Effector memory CD8-positive, alpha-beta T cell (primary cell): ENCODE measurements around the gene NFS1.
A peak's percentile ranks its signal among the peaks of the same experiment; 100 is the strongest.
"Not testable (repeated sequence)": the region's sequence is repeated elsewhere in the genome, so short reads cannot be mapped to it uniquely, and the experiment has no call there.

Source experiments
- ATAC-seq: fragments of 150-1000 bp; cut with Tn5 transposase; replicated peaks from 2 replicates; pipeline ENCODE4 v1.10.0; 2021; ENCODE audit warnings: mild to moderate bottlenecking, moderate library complexity
- DNase-seq, 3 experiments: peaks; one replicate each; pipeline ENCODE4 v3.0.0; 2021
- H3K27ac Mint-ChIP-seq, 2 donors: one replicate each; pipeline ENCODE4 v1.8.0; 2022; ENCODE audit warnings: mild to moderate bottlenecking in 2 of 2, mixed read lengths in 2 of 2, moderate library complexity in 2 of 2
- H3K27me3 Mint-ChIP-seq, 2 donors: one replicate each; pipeline ENCODE4 v1.8.0; 2022; ENCODE audit warnings: mixed read lengths in 2 of 2
- H3K36me3 Mint-ChIP-seq: one replicate; pipeline ENCODE4 v1.8.0; 2022; ENCODE audit warnings: mild to moderate bottlenecking, moderate library complexity, mixed read lengths; ENCODE audit not compliant: insufficient read depth
- H3K4me1 Mint-ChIP-seq, 2 donors: one replicate each; pipeline ENCODE4 v1.8.0; 2022; ENCODE audit warnings: low read depth in 2 of 2, mixed read lengths in 2 of 2
- H3K4me3 Mint-ChIP-seq, 2 donors: one replicate each; pipeline ENCODE4 v1.8.0; 2022; ENCODE audit warnings: mild to moderate bottlenecking in 2 of 2, mixed read lengths in 2 of 2, moderate library complexity in 2 of 2
- H3K9me3 Mint-ChIP-seq, 2 donors: one replicate each; pipeline ENCODE4 v1.8.0; 2022; ENCODE audit warnings: mixed read lengths in 2 of 2

Gene NFS1

DNA sequence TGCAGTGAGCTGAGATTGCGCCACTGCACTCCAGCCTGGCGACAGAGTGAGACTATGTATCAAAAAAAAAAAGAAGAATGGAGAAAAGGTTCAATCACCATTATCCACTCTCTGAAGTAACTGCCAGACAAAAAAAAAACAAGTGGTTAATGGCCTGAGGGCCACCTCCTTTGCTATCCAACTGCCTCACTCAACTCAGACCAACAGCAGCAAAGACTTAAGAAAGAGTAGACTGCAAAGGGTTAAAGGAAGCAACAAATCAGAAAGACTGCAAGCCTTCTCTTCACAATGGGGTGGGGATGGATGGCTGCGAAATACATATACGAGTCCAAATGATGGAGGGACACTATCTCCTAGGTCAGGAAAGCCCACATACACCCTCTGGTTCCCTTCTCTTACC lies 3.2 kb downstream of the NFS1 start:
- no peak overlapping the region for H3K27ac Mint-ChIP-seq
- peaks cover 63% of the 10 kb centered on the region for H3K36me3 Mint-ChIP-seq
- H3K4me3 Mint-ChIP-seq: no peak overlapping the region
- DNase-seq: no peak
- no peaks in the 10 kb centered on the region for H3K27me3 Mint-ChIP-seq
- H3K4me1 Mint-ChIP-seq: peaks cover 25 to 35% of the 10 kb centered on the region in 2 donors
- no peaks in the 10 kb centered on the region for H3K9me3 Mint-ChIP-seq
- ATAC-seq: no peak

DNA sequence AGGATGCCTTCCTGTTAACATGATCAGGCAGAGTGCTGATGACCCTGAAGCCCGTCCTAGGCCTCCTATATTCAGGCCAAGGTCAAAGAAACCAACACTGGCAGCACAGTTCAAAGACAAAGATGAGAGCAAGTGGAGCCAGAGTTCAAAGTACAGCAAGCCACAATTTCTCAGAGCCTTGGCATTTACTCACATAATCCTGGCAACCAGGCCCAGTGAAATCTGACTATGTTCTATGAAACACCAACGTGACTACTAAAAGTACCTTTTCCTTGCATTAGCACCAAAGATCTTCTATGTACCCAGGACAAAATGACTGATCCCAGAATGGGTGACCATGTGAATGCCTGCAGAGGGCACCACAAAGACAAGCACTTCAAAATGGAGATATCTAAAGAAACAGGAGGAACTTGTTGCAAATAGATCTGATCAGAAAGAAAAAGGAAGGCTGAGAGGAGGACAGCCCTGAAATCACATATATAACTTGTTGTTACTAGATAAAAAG lies 3.9 kb downstream of the NFS1 start:
- peak overlapping the region in 1 of 2 donors; percentile 17 for H3K27ac Mint-ChIP-seq
- no peaks in the 10 kb centered on the region for H3K9me3 Mint-ChIP-seq
- ATAC-seq (no peak), DNase-seq (no peak)
- H3K4me3 Mint-ChIP-seq: no peak overlapping the region
- H3K36me3 Mint-ChIP-seq: peaks cover 63% of the 10 kb centered on the region
- H3K4me1 Mint-ChIP-seq: peaks cover 24 to 33% of the 10 kb centered on the region in 2 donors
- no peaks in the 10 kb centered on the region for H3K27me3 Mint-ChIP-seq

DNA sequence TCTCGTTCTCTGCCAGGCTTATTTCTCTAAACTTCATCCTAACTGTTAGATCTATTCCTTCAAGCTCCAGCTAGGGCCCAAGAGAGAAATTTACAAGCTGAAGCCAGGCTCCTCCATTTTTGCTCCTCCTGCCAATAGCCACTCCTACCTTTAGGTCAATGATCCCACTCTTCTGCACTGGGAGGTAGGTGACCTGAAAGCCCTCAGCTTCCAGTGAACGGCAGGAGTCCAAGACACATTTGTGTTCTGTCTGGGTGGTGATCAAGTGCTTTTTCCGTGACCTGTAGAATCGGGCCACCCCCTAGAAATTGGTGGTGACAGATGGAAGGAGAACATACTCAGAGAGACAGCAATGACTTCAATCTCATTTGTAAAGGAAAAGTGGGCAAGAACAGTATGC lies 8.9 kb downstream of the NFS1 start:
- ATAC-seq (no peak), DNase-seq (no peak)
- H3K27me3 Mint-ChIP-seq: no peaks in the 10 kb centered on the region
- peaks cover 0 to 2% of the 10 kb centered on the region in 2 donors for H3K4me1 Mint-ChIP-seq
- no peaks in the 10 kb centered on the region for H3K9me3 Mint-ChIP-seq
- H3K36me3 Mint-ChIP-seq: peaks cover 65% of the 10 kb centered on the region
- H3K27ac Mint-ChIP-seq: no peak overlapping the region
- H3K4me3 Mint-ChIP-seq: no peak overlapping the region

DNA sequence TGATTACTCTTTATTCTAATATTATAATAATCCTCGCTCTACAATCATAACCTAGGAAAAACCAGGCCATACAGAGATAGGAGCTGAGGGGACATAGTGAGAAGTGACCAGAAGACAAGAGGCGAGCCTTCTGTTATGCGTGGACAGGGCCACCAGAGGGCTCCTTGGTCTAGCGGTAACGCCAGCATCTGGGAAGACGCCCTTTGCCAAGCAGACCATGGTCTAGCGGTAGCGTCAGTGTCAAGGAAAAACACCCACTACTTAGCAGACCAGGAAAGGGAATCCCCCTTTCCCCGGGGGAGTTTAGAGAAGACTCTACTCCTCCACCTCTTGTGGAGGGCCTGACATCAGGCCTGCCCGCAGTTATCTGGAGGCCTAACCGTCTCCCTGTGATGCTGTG lies 12.3 kb downstream of the NFS1 start:
- not testable (repeated sequence) for DNase-seq, H3K4me3 Mint-ChIP-seq, ATAC-seq, H3K9me3 Mint-ChIP-seq, H3K27ac Mint-ChIP-seq, H3K4me1 Mint-ChIP-seq, H3K27me3 Mint-ChIP-seq
- peaks cover 59% of the 10 kb centered on the region for H3K36me3 Mint-ChIP-seq

DNA sequence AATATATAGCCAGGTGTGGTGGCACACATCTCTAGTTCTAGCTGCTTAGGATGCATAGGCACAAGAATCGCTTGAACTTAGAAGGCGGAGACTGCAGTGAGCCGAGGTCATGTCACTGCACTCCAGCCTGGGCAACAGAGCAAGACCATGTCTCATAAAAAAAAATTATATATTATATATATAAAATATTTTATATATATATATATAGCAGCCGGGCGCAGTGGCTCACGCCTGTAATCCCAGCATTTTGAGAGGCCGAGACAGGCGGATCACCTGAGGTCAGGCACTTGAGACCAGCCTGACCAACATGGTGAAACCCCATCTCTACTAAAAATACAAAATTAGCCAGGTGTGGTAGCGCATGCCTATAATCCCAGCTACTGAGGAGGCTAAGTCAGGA lies 13.8 kb downstream of the NFS1 start:
- ATAC-seq, H3K4me1 Mint-ChIP-seq, DNase-seq, H3K9me3 Mint-ChIP-seq, H3K27me3 Mint-ChIP-seq, H3K4me3 Mint-ChIP-seq: not testable (repeated sequence)
- H3K27ac Mint-ChIP-seq: peak overlapping the region in 1 of 2 donors; percentile 46
- H3K36me3 Mint-ChIP-seq: peaks cover 44% of the 10 kb centered on the region

DNA sequence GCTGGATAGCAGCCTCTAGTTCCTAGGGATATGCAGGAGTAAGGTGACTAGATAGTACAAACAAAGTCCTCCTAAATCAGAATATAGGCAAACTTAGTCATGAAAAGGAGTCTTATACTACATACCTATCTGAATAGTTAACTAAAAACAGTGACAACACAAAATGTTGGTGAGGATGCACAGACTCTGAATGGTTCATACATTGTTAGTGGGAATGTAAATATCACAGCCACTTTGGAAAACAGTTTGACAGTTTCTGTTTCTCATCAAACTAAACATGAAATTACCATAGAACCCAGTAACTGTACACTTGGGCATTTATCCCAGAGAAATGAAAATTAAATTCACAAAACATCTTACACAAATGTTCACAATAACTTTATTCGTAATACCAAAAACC lies 17.2 kb downstream of the NFS1 start:
- no peak overlapping the region for H3K27ac Mint-ChIP-seq
- no peaks in the 10 kb centered on the region for H3K9me3 Mint-ChIP-seq
- H3K4me1 Mint-ChIP-seq: no peaks in the 10 kb centered on the region
- no peak for ATAC-seq
- peaks cover 30% of the 10 kb centered on the region for H3K36me3 Mint-ChIP-seq
- no peak for DNase-seq
- H3K27me3 Mint-ChIP-seq: no peaks in the 10 kb centered on the region
- no peak overlapping the region for H3K4me3 Mint-ChIP-seq

DNA sequence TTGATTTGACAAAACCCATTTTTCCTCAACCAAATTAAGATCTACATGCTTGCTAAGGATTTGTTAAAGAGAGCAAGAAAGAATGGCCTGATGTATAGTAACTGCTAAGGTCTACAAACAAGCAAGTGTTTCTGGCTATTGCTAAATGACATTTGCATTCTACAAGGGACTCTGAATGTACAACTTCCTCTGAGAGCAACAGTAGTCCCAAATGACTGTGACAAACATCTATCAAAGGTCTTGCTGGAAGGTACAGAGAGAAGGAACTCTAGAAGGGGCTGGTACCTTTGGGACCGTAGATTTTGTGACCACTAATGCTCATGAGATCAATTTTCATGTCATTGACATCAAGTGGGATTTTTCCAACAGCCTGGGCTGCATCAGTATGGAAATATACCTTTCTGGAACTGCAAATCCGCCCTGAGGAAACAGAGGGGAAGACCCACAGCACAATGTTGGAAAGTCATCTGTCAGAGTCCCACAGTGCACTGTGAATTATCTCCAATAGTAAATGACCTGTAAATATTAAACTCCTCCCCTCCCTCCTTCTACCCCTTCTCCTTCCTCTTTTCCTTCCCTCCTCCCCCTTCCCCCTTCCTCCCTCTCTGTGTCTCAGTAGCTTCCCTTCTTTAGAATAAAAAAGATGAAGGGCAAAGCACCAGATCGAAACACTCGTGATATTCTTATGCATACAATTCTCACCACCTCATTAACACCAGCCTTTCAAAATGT lies 18.5 kb downstream of the NFS1 start:
- no peaks in the 10 kb centered on the region for H3K9me3 Mint-ChIP-seq
- H3K4me3 Mint-ChIP-seq: no peak overlapping the region
- no peaks in the 10 kb centered on the region for H3K27me3 Mint-ChIP-seq
- ATAC-seq (no peak), DNase-seq (no peak)
- H3K27ac Mint-ChIP-seq: no peak overlapping the region
- peaks cover 33% of the 10 kb centered on the region for H3K36me3 Mint-ChIP-seq
- no peaks in the 10 kb centered on the region for H3K4me1 Mint-ChIP-seq

DNA sequence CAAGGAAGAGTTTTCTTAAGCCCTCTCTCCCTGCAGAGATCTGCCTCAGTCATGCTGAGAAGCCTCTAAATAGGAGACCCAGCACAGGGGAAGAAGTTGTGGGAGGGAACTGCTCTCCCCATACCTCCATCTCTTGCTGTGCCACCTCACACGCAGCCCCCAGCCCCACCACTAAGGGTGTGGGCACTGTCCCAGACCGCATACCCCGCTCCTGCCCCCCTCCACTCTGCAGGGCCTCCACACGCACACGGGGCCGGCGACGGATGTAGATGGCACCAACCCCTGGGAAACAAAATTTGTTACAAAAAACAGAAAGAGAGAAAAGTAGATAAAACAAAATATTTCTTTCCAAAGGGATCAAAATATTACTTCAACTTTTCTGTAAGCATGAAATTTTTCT lies 24.2 kb downstream of the NFS1 start:
- peaks cover 42% of the 10 kb centered on the region for H3K36me3 Mint-ChIP-seq
- no peaks in the 10 kb centered on the region for H3K4me1 Mint-ChIP-seq
- H3K27me3 Mint-ChIP-seq: no peaks in the 10 kb centered on the region
- H3K4me3 Mint-ChIP-seq: no peak overlapping the region
- no peak overlapping the region for H3K27ac Mint-ChIP-seq
- ATAC-seq (no peak), DNase-seq (no peak)
- no peaks in the 10 kb centered on the region for H3K9me3 Mint-ChIP-seq

DNA sequence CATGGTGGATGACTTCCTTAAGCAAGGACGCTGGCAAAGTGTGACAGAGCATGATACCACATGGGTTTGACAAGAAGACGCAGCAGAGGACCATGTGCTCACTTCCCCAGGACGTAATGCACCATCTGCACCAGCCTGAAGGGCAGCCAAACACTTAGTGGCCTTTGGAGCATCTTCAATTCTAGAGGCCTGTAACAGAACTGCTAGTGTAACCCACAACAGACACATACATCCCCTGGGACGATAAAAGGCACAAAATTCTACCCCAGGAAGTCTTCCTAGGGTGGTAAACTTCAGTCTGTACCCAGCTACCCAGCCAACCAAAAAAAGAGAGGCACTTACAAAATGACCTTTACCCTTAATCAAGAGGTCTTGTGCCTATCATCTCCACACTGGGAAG lies 25.3 kb downstream of the NFS1 start:
- no peak for ATAC-seq
- Mint-ChIP-seq H3K4me1 (no peaks in the 10 kb centered on the region), H3K9me3 (no peaks in the 10 kb centered on the region), H3K27ac (no peak overlapping the region), H3K27me3 (no peaks in the 10 kb centered on the region), H3K4me3 (no peak overlapping the region), H3K36me3 (peaks cover 38% of the 10 kb centered on the region)
- DNase-seq: no peak

DNA sequence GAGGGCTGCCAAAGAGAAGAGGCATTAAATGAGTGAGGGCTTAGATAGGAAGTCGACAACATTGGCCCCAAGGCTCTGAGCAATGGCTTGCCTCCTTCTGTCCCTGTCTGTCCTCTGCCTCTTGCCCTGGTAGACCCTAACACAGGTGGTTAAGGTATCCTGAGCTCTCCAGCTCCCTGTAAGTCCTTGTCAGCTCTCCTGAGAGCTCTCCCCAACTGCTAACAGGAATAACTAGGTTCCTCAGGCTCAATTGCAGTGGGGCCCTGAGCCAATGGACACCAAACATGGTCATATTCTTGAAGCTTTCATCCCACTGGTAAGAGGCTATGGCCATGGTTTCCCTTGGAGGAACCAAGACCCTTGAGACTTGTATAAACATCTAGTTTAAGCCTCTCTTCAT lies 29.5 kb downstream of the NFS1 start:
- Mint-ChIP-seq H3K9me3 (no peaks in the 10 kb centered on the region), H3K36me3 (peaks cover 34% of the 10 kb centered on the region), H3K4me1 (peaks cover 3 to 5% of the 10 kb centered on the region in 2 donors), H3K27ac (no peak overlapping the region), H3K27me3 (no peaks in the 10 kb centered on the region), H3K4me3 (no peak overlapping the region)
- ATAC-seq (no peak), DNase-seq (no peak)

DNA sequence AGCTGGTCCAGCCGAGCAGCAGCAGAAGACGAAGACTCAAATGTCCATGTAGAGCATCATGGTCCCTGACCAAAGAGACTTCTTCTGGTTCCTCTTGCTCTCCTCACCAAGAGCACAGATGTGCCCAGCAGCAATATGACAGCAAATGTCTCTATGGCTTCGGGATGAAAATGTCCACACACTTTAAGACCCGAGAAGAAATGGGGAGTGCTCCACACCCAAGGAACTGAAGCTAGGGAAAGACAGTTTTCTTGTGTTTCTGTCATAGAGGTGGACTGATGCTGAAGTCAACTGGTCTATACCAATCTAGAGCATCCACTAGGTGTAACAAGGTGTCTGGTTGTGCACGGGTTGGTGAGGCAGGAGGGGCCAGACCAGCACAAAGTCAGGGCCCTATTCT lies 29.9 kb downstream of the NFS1 start:
- DNase-seq: no peak

DNA sequence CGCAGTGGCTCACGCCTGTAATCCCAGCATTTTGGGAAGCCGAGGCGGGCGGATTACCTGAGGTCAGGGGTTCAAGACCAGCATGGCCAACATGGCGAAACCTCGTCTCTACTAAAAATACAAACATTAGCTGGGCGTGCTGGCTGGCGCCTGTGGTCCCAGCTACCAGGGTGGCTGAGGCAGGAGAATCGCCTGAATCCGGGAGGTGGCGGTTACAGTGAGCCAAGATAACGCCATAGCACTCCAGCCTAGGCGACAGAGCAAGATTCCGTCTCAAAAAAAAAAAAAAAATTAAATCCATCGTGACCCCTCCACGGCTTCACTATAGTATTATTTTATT lies 33.2 kb downstream of the NFS1 start:
- Mint-ChIP-seq H3K27me3 (no peaks in the 10 kb centered on the region), H3K27ac (peak overlapping the region in 1 of 2 donors; percentile 4), H3K4me3 (peak overlapping the region in 1 of 2 donors; percentile 31), H3K36me3 (peaks cover 46% of the 10 kb centered on the region), H3K9me3 (no peaks in the 10 kb centered on the region), H3K4me1 (peaks cover 32 to 37% of the 10 kb centered on the region in 2 donors)
- ATAC-seq (no peak), DNase-seq (no peak)

More for the DNA sequence above, 29.9 kb downstream of the NFS1 start:
- H3K4me3 Mint-ChIP-seq: no peak overlapping the region
- ATAC-seq: no peak
- H3K27me3 Mint-ChIP-seq: no peaks in the 10 kb centered on the region
- no peak overlapping the region for H3K27ac Mint-ChIP-seq
- H3K9me3 Mint-ChIP-seq: no peaks in the 10 kb centered on the region
- peaks cover 38% of the 10 kb centered on the region for H3K36me3 Mint-ChIP-seq
- H3K4me1 Mint-ChIP-seq: peaks cover 3 to 5% of the 10 kb centered on the region in 2 donors

DNA sequence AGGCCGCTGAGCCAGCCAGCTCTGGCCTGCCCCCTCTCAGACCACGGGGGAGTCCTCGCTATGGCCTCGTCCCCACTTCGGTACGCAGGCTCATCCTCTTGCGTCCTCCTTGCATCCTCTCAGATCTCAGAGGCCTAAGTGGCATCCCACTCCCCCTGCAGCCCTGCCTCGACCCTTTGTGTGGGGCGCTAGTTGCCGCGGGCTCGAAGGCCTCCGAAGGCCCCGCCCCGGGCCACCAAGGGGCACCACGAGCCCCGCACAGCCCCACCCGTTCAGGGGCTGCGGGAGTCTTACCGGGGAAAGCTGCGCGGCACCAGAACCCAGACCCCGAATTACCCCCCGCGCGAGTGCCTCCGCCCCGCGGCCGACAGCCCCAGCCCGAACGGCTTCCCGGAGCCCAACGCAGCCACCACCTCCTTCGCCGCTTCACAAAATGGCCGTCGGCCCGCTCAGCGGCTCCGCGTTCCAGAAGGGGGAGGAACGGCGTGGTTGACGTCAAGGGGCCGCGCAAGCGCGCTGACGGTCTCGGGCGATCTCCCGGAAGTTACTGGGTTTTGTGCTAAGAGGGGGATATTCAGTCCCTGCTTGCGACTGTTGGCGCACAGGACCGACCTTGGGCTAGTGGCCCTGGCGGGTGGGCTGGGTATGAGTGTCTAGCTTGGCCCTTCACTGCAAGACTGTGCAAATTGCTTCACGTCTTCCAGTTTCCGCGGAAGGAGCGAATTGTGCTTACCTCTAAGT lies 34.5 kb downstream of the NFS1 start, which contains the start of the genes CPNE1 and RBM12:
TSS of gene CPNE1 (minus strand) at position 435 of the 741 bp plus-strand sequence. CDS start 31,977 bp downstream, outside the sequence.
TSS of gene RBM12 (minus strand) at position 435 of the 741 bp plus-strand sequence. CDS start 9,578 bp downstream, outside the sequence.
- DNase-seq (peak; percentile 90 to 93 (median 93)), ATAC-seq (peak; percentile 74)
- H3K4me1 Mint-ChIP-seq: peaks cover 44 to 48% of the 10 kb centered on the region in 2 donors
- no peaks in the 10 kb centered on the region for H3K27me3 Mint-ChIP-seq
- no peaks in the 10 kb centered on the region for H3K9me3 Mint-ChIP-seq
- peaks cover 42% of the 10 kb centered on the region for H3K36me3 Mint-ChIP-seq
- H3K4me3 Mint-ChIP-seq: peak within 1 kb of the TSS; percentile 97 to 98
- H3K27ac Mint-ChIP-seq: peak within 1 kb of the TSS; percentile 98 to 99
